Spleen (tissue), 7 donors: ENCODE data around the gene HMHB1.

Experiments used
- POLR2A ChIP-seq, 3 donors: fragments of 450-650 bp; IDR thresholded peaks; one replicate each; pipeline ENCODE4 v1.5.1; 2017; ENCODE audit warnings: antibody characterized with exemption in 3 of 3, mild to moderate bottlenecking in 1 of 3
- POLR2AphosphoS5 ChIP-seq, 3 donors: sonication (generic); formaldehyde crosslinking; IDR thresholded peaks; one replicate each; pipeline ENCODE4 v1.5.1; 2017; ENCODE audit warnings: antibody characterized with exemption in 3 of 3
- TF ChIP-seq, protein P1 (sequence below), 11 experiments: fragments of 200-600 bp in 7 of 11; fragments of 450-650 bp in 4 of 11; sonication (generic) in 4 of 11; IDR thresholded peaks in 8 of 11; conservative IDR thresholded peaks in 3 of 11; 1 replicate in 7 of 11; 2 replicates in 4 of 11; pipeline versions ENCODE4 v1.4.0 to v1.8.0; 2016 to 2021; ENCODE audit warnings: antibody characterized with exemption in 11 of 11, inconsistent platforms in 4 of 11, mild to moderate bottlenecking in 1 of 11
- donor health status: DM: no; HTN: no; CAD: no; lungs with moderate emphysema.
- donor health status: DM: no; HTN: no; CAD: no.
- donor health status: DM: no; HTN: no; CAD: no.

DNA sequence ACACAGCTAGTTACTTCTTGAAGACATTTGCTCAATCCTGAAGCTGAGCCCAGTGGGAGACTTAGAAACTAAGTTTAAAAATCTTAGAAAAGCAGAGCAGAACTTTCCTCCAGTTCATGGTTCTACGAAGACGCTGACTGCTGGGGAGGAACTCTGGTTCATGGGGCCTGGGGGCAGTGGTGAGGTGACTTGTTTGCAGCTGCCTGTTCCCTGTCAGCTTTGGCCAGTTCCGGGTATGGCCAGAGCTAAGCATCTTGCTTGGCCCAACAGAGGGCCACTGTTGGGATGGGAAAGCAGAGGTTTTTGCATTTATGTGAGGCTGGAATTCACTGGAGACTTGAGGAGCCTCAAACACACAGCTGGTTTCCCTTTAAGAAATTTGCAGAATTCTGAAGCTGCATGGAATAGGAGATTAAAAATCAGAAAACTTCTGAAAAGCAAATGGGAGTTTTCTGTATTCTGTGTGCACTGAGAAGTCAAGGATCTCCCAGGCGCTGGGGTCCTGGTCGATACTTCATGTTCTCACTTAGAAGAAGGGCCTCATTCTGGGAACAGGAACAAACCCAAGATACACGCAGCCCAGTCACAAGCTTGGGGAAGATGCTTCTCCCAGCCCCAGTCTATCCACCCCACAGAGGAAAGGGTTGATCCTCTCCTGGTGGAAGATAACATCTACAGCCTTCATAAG is 10.6 kb upstream of the HMHB1 start:
- TF ChIP-seq, protein P1, sequence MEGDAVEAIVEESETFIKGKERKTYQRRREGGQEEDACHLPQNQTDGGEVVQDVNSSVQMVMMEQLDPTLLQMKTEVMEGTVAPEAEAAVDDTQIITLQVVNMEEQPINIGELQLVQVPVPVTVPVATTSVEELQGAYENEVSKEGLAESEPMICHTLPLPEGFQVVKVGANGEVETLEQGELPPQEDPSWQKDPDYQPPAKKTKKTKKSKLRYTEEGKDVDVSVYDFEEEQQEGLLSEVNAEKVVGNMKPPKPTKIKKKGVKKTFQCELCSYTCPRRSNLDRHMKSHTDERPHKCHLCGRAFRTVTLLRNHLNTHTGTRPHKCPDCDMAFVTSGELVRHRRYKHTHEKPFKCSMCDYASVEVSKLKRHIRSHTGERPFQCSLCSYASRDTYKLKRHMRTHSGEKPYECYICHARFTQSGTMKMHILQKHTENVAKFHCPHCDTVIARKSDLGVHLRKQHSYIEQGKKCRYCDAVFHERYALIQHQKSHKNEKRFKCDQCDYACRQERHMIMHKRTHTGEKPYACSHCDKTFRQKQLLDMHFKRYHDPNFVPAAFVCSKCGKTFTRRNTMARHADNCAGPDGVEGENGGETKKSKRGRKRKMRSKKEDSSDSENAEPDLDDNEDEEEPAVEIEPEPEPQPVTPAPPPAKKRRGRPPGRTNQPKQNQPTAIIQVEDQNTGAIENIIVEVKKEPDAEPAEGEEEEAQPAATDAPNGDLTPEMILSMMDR (IDR thresholded peaks at IDR 0.05 in 8 of 11, conservative IDR thresholded peaks at IDR 0.05 in 3 of 11) = no peak
- TF ChIP-seq POLR2AphosphoS5 (IDR thresholded peaks at IDR 0.05) (no peak), POLR2A (IDR thresholded peaks at IDR 0.05) (no peak)
